HG03565 (cell line): ENCODE results near the gene AMIGO2.
"Not testable (repeated sequence)": the region's sequence is repeated elsewhere in the genome, so short reads cannot be mapped to it uniquely, and the experiment has no call there.

ENCODE experiments used
- ATAC-seq: cut with Tn5 transposase; IDR thresholded peaks from one replicate; pipeline ENCODE4 v1.9.1; 2021; ENCODE audit warnings: mild to moderate bottlenecking, moderate library complexity; ENCODE audit not compliant: unreplicated experiment

Gene AMIGO2

GRCh38 chr12:47075192-47076084 lies 4.3 kb downstream of the AMIGO2 start:
- ATAC-seq: no peak

- ATAC-seq: no peak
Observed at GRCh38 chr12:47074757-47075156, 5.0 kb downstream of the AMIGO2 start.

GRCh38 chr12:47073951-47074350 lies 5.8 kb downstream of the AMIGO2 start:
- no peak for ATAC-seq

- ATAC-seq: no peak
Observed at GRCh38 chr12:47071241-47071852, 8.4 kb downstream of the AMIGO2 start.

GRCh38 chr12:47070310-47070709 lies 9.4 kb downstream of the AMIGO2 start:
- ATAC-seq: no peak

GRCh38 chr12:47068539-47068938 lies 11.2 kb downstream of the AMIGO2 start:
- ATAC-seq: no peak

- no peak for ATAC-seq
Observed at GRCh38 chr12:47067771-47068431, 11.9 kb downstream of the AMIGO2 start.

- ATAC-seq: no peak
Observed at GRCh38 chr12:47067176-47067575, 12.6 kb downstream of the AMIGO2 start.

GRCh38 chr12:47066278-47067025 lies 13.3 kb downstream of the AMIGO2 start:
- no peak for ATAC-seq

GRCh38 chr12:47065546-47065945 lies 14.2 kb downstream of the AMIGO2 start:
- no peak for ATAC-seq

GRCh38 chr12:47058640-47059039 lies 21.1 kb downstream of the AMIGO2 start:
- not testable (repeated sequence) for ATAC-seq

GRCh38 chr12:47056944-47057343 lies 22.8 kb downstream of the AMIGO2 start:
- ATAC-seq: not testable (repeated sequence)

GRCh38 chr12:47055856-47056255 lies 23.9 kb downstream of the AMIGO2 start:
- ATAC-seq: not testable (repeated sequence)

GRCh38 chr12:47054659-47055058 lies 25.1 kb downstream of the AMIGO2 start:
- ATAC-seq: no peak

GRCh38 chr12:47053961-47054360 lies 25.8 kb downstream of the AMIGO2 start:
- no peak for ATAC-seq

GRCh38 chr12:47052274-47052673 lies 27.5 kb downstream of the AMIGO2 start:
- no peak for ATAC-seq

- ATAC-seq: not testable (repeated sequence)
Observed at GRCh38 chr12:47051291-47051690, 28.5 kb downstream of the AMIGO2 start.

GRCh38 chr12:47048541-47048940 lies 31.2 kb downstream of the AMIGO2 start:
- no peak for ATAC-seq

- ATAC-seq: no peak
Observed at GRCh38 chr12:47041327-47041726, 38.4 kb downstream of the AMIGO2 start.

- ATAC-seq: no peak
Observed at GRCh38 chr12:47039756-47040155, 40.0 kb downstream of the AMIGO2 start.

GRCh38 chr12:47039079-47039478 lies 40.7 kb downstream of the AMIGO2 start:
- ATAC-seq: no peak
